Measurements from ENCODE around the gene ZNF674.

Gene ZNF674

DNA sequence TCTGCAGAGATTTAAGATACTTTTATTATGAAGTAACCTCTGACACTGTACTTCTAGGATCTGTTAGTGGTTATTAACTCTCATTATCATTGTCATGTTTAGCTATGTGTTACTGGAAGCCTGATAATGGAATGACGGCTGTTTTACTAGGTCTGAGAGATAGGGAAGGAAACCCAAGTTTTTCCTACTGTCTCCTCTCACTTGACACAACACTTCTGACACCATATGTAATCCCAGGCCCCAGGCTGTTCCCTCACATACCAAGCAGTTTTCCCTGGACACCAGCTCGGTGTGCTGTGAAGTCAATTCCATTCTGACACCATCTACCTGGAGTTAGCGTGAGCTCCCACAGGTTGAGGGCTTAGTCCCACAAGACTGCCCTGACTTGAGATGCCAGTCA, 85.6 kb downstream of the ZNF674 start:
- TF ChIP-seq EZH2phosphoT487 (IDR thresholded peaks at IDR 0.05; ENCODE audit: low read length) (no peak), EZH2 (optimal IDR thresholded peaks at IDR 0.05; ENCODE audit: low read depth, low read length) (no peak)
- TF ChIP-seq, protein P1, sequence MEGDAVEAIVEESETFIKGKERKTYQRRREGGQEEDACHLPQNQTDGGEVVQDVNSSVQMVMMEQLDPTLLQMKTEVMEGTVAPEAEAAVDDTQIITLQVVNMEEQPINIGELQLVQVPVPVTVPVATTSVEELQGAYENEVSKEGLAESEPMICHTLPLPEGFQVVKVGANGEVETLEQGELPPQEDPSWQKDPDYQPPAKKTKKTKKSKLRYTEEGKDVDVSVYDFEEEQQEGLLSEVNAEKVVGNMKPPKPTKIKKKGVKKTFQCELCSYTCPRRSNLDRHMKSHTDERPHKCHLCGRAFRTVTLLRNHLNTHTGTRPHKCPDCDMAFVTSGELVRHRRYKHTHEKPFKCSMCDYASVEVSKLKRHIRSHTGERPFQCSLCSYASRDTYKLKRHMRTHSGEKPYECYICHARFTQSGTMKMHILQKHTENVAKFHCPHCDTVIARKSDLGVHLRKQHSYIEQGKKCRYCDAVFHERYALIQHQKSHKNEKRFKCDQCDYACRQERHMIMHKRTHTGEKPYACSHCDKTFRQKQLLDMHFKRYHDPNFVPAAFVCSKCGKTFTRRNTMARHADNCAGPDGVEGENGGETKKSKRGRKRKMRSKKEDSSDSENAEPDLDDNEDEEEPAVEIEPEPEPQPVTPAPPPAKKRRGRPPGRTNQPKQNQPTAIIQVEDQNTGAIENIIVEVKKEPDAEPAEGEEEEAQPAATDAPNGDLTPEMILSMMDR (IDR thresholded peaks at IDR 0.05; ENCODE audit: low read length): no peak
- Histone ChIP-seq H3F3A (ENCODE audit: insufficient read depth, low read length) (no peaks in the 10 kb centered on the region; the same call in 1 of the 2 replicates), H3K79me2 (ENCODE audit: low read length) (no peaks in the 10 kb centered on the region), H3K9me2 (replicated peaks; ENCODE audit: insufficient read depth, low read length) (no peaks in the 10 kb centered on the region), H3K9ac (ENCODE audit: low read length) (no peak overlapping the region), H3K27ac (ENCODE audit: low read length) (no peak overlapping the region), H3K27me3 (replicated peaks; ENCODE audit: insufficient read depth, low read length) (no peaks in the 10 kb centered on the region), H2AFZ (ENCODE audit: low read length) (no peak overlapping the region), H3K36me3 (replicated peaks; ENCODE audit: insufficient read depth, low read length) (no peaks in the 10 kb centered on the region; the same call in 1 of the 2 replicates), H4K20me1 (ENCODE audit: insufficient read depth, low read length) (no peaks in the 10 kb centered on the region), H3K9me3 (replicated peaks; ENCODE audit: insufficient read depth, low read length) (no peaks in the 10 kb centered on the region), H3K4me1 (ENCODE audit: low read length) (peaks cover 6% of the 10 kb centered on the region; the same call in 1 of the 2 replicates), H3K4me2 (ENCODE audit: low read depth, low read length) (no peak overlapping the region), H3K4me3 (ENCODE audit: low read length) (no peak overlapping the region)
- no peak for DNase-seq

DNA sequence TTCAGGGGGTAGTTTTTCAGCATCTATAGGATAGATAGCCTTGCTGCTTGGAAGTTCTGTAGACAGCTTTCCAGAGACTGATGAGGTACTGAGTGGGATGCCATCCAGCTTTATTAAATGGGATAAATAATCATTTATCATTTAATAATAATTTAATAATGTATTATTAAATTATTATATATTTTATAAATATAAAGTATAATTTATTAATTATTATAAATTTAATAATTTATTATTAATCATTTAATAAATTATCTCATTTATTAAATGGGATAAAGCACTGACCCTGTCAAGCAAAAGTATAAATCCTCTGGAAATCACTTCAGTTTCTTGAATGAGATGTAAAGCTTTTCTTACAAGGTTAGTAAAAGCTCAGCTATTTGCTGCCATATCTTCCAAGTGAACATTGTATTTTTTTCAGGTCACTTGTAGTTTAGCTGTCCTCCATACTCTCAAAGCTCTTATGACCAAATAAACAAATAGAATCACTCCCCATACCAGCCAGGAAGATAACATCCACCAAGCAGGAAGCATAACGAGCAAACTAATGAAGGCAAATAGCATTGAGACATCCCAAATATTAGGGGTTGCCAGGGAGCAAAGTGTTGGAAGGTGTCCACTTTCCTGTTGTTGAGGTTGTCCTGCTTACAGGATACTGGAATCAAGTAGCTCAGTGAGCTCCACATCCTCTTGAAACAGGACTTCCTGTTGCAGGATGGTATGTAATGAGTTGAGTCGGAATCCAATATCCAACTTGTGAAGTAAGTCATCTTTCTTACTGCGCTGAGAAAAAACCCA, 88.9 kb downstream of the ZNF674 start:
- Histone ChIP-seq H3K4me1 (ENCODE audit: low read length) (no peaks in the 10 kb centered on the region), H3K9me3 (replicated peaks; ENCODE audit: insufficient read depth, low read length) (no peaks in the 10 kb centered on the region), H3K79me2 (ENCODE audit: low read length) (no peaks in the 10 kb centered on the region), H2AFZ (ENCODE audit: low read length) (no peak overlapping the region), H3K9me2 (replicated peaks; ENCODE audit: insufficient read depth, low read length) (no peaks in the 10 kb centered on the region), H3K9ac (ENCODE audit: low read length) (no peak overlapping the region), H4K20me1 (ENCODE audit: insufficient read depth, low read length) (no peaks in the 10 kb centered on the region), H3K27me3 (replicated peaks; ENCODE audit: insufficient read depth, low read length) (no peaks in the 10 kb centered on the region), H3K4me2 (ENCODE audit: low read depth, low read length) (no peak overlapping the region), H3K4me3 (ENCODE audit: low read length) (no peak overlapping the region), H3K36me3 (replicated peaks; ENCODE audit: insufficient read depth, low read length) (no peaks in the 10 kb centered on the region; the same call in 1 of the 2 replicates), H3F3A (ENCODE audit: insufficient read depth, low read length) (no peaks in the 10 kb centered on the region), H3K27ac (ENCODE audit: low read length) (no peak overlapping the region)
- no peak for TF ChIP-seq EZH2phosphoT487 (IDR thresholded peaks at IDR 0.05; ENCODE audit: low read length)
- TF ChIP-seq, protein P1 (IDR thresholded peaks at IDR 0.05; ENCODE audit: low read length): no peak
- no peak for TF ChIP-seq EZH2 (optimal IDR thresholded peaks at IDR 0.05; ENCODE audit: low read depth, low read length)
- DNase-seq: no peak
